Stimulated activated CD8-positive, alpha-beta memory T cell treated with anti-CD3 and anti-CD28 coated beads, Interleukin-7, amount 100 ng/mL, for 24 hours (primary cell): Measurements from ENCODE around the gene CHEK2.
"Not testable (repeated sequence)": the region's sequence is repeated elsewhere in the genome, so short reads cannot be mapped to it uniquely, and the experiment has no call there.

ENCODE experiments used
- DNase-seq: peaks from one replicate; pipeline ENCODE4 v3.0.0-alpha.2; 2020; ENCODE audit warnings: low read depth

Gene CHEK2

GRCh38 chr22:28682966-28683365 lies 58.7 kb downstream of the CHEK2 start:
- DNase-seq: not testable (repeated sequence)

GRCh38 chr22:28680813-28681490 lies 60.7 kb downstream of the CHEK2 start:
- DNase-seq: not testable (repeated sequence)

- not testable (repeated sequence) for DNase-seq
Observed at GRCh38 chr22:28679611-28680287, 61.9 kb downstream of the CHEK2 start, which contains the start of gene TTC28. TSS of gene TTC28 (minus strand) at chr22:28679840. CDS start at chr22:28679723, 117 bp downstream.

GRCh38 chr22:28678778-28679610 lies 62.6 kb downstream of the CHEK2 start:
- DNase-seq: not testable (repeated sequence)

GRCh38 chr22:28678170-28678569 lies 63.5 kb downstream of the CHEK2 start:
- DNase-seq: not testable (repeated sequence)

- no peak for DNase-seq
Observed at GRCh38 chr22:28674121-28674563, 67.5 kb downstream of the CHEK2 start.

GRCh38 chr22:28670756-28671155 lies 70.9 kb downstream of the CHEK2 start:
- no peak for DNase-seq

GRCh38 chr22:28670161-28670560 lies 71.5 kb downstream of the CHEK2 start:
- DNase-seq: no peak

GRCh38 chr22:28669387-28669786 lies 72.2 kb downstream of the CHEK2 start:
- DNase-seq: no peak

GRCh38 chr22:28663569-28663942 lies 78.1 kb downstream of the CHEK2 start:
- DNase-seq: not testable (repeated sequence)

- no peak for DNase-seq
Observed at GRCh38 chr22:28658448-28658847, 83.2 kb downstream of the CHEK2 start.

- DNase-seq: no peak
Observed at GRCh38 chr22:28656181-28656580, 85.4 kb downstream of the CHEK2 start.

GRCh38 chr22:28650463-28650862 lies 91.2 kb downstream of the CHEK2 start:
- no peak for DNase-seq

- DNase-seq: no peak
Observed at GRCh38 chr22:28648792-28649191, 92.8 kb downstream of the CHEK2 start.

GRCh38 chr22:28647216-28647615 lies 94.4 kb downstream of the CHEK2 start:
- no peak for DNase-seq

GRCh38 chr22:28639321-28639720 lies 102.3 kb downstream of the CHEK2 start:
- DNase-seq: no peak
